ENCODE data around the gene SLC39A1.

GRCh38 chr1:153937331-153937730 lies 26.0 kb downstream of the SLC39A1 start:
- TF ChIP-seq, protein P1, sequence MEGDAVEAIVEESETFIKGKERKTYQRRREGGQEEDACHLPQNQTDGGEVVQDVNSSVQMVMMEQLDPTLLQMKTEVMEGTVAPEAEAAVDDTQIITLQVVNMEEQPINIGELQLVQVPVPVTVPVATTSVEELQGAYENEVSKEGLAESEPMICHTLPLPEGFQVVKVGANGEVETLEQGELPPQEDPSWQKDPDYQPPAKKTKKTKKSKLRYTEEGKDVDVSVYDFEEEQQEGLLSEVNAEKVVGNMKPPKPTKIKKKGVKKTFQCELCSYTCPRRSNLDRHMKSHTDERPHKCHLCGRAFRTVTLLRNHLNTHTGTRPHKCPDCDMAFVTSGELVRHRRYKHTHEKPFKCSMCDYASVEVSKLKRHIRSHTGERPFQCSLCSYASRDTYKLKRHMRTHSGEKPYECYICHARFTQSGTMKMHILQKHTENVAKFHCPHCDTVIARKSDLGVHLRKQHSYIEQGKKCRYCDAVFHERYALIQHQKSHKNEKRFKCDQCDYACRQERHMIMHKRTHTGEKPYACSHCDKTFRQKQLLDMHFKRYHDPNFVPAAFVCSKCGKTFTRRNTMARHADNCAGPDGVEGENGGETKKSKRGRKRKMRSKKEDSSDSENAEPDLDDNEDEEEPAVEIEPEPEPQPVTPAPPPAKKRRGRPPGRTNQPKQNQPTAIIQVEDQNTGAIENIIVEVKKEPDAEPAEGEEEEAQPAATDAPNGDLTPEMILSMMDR (IDR thresholded peaks at IDR 0.05): no peak
- TF ChIP-seq POLR2A (IDR thresholded peaks at IDR 0.05) (no peak), POLR2AphosphoS5 (IDR thresholded peaks at IDR 0.05) (no peak), EP300 (IDR thresholded peaks at IDR 0.05) (no peak)

Data from suprapubic skin (tissue), 4 donors.